Sigmoid colon (tissue), 4 donors: ENCODE data around the gene PARVB.

Experiments
- POLR2A ChIP-seq, 2 donors: fragments of 450-650 bp; IDR thresholded peaks; one replicate each; pipeline ENCODE4 v1.6.1; 2016; ENCODE audit warnings: antibody characterized with exemption in 2 of 2, mild to moderate bottlenecking in 2 of 2, moderate library complexity in 2 of 2
- POLR2AphosphoS5 ChIP-seq, 4 donors: sonication (generic); formaldehyde crosslinking; IDR thresholded peaks; one replicate each; pipeline ENCODE4 v1.6.1; 2017; ENCODE audit warnings: antibody characterized with exemption in 4 of 4
- TF ChIP-seq, protein P1 (sequence below), 4 experiments: fragments of 450-650 bp in 3 of 4; fragments of 200-600 bp in 1 of 4; IDR thresholded peaks; one replicate each; pipeline ENCODE4 v1.5.1; 2016 to 2019; ENCODE audit warnings: antibody characterized with exemption in 4 of 4, mild to moderate bottlenecking in 3 of 4, moderate library complexity in 2 of 4

DNA sequence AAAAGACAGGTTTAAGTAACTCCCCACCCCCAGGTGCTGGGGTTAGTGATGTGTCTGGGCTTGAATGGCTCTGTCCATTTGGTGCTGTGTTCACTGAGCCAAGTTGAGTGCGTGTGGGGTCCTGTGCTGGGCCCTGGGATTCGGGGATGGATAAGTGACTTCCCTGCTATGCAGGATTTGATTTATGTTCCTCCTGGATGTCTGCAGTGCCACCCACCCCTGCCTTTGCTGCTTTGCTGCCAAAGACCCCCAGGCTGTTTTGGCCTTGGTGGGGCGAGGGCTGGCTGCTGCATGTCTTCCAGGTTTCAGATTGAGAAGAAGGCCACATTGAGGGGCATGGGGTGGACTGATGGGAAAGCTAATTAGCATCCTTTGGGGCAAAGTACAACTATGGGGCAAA is 78.8 kb downstream of the PARVB start:
- TF ChIP-seq POLR2A (IDR thresholded peaks at IDR 0.05): no peak
- TF ChIP-seq, protein P1, sequence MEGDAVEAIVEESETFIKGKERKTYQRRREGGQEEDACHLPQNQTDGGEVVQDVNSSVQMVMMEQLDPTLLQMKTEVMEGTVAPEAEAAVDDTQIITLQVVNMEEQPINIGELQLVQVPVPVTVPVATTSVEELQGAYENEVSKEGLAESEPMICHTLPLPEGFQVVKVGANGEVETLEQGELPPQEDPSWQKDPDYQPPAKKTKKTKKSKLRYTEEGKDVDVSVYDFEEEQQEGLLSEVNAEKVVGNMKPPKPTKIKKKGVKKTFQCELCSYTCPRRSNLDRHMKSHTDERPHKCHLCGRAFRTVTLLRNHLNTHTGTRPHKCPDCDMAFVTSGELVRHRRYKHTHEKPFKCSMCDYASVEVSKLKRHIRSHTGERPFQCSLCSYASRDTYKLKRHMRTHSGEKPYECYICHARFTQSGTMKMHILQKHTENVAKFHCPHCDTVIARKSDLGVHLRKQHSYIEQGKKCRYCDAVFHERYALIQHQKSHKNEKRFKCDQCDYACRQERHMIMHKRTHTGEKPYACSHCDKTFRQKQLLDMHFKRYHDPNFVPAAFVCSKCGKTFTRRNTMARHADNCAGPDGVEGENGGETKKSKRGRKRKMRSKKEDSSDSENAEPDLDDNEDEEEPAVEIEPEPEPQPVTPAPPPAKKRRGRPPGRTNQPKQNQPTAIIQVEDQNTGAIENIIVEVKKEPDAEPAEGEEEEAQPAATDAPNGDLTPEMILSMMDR (IDR thresholded peaks at IDR 0.05): no peak
- TF ChIP-seq POLR2AphosphoS5 (IDR thresholded peaks at IDR 0.05): no peak
